Smooth muscle cell (in vitro differentiated cells): ENCODE measurements around the gene RPS8. TPM values are rescaled to one million over a fixed set of nuclear protein-coding genes. Genes with fewer than 3 reads are reported as not detected.

Experiments
- DNase-seq: peaks from one replicate; lab custom pipeline; 2025; ENCODE audit not compliant: unreplicated experiment; lab: John Stamatoyannopoulos, UW
- H2AFZ ChIP-seq: fragments of 200-600 bp; sonication (generic); 2 replicates; pipeline ENCODE4 v1.6.0; 2016; ENCODE audit warnings: antibody characterized with exemption, low read depth, mild to moderate bottlenecking
- H3F3A ChIP-seq: fragments of 200-600 bp; sonication (generic); 2 replicates; pipeline ENCODE4 v1.6.0; 2017; ENCODE audit warnings: antibody characterized with exemption, low read depth
- H3K27ac ChIP-seq: fragments of 200-600 bp; sonication (generic); 2 replicates; pipeline ENCODE4 v1.5.1; 2016; ENCODE audit warnings: low read depth, mild to moderate bottlenecking
- H3K27me3 ChIP-seq: fragments of 200-600 bp; sonication (generic); 2 replicates; pipeline ENCODE4 v1.6.1; 2016; ENCODE audit warnings: low read depth, mild to moderate bottlenecking
- H3K36me3 ChIP-seq: fragments of 200-600 bp; sonication (generic); 2 replicates; pipeline ENCODE4 v1.5.1; 2016; ENCODE audit warnings: low read depth
- H3K4me1 ChIP-seq: fragments of 200-600 bp; sonication (generic); 2 replicates; pipeline ENCODE4 v1.5.1; 2016; ENCODE audit warnings: low read depth
- H3K4me2 ChIP-seq: fragments of 200-600 bp; sonication (generic); 2 replicates; pipeline ENCODE4 v1.6.0; 2016; ENCODE audit warnings: mild to moderate bottlenecking
- H3K4me3 ChIP-seq: fragments of 200-600 bp; sonication (generic); 2 replicates; pipeline ENCODE4 v1.5.1; 2016; ENCODE audit warnings: mild to moderate bottlenecking
- H3K79me2 ChIP-seq: fragments of 200-600 bp; sonication (generic); 2 replicates; pipeline ENCODE4 v1.6.0; 2016; ENCODE audit warnings: low read depth, mild to moderate bottlenecking
- H3K9ac ChIP-seq: fragments of 200-600 bp; sonication (generic); 2 replicates; pipeline ENCODE4 v1.6.0; 2016; ENCODE audit warnings: low read depth
- H3K9me3 ChIP-seq: fragments of 200-600 bp; sonication (generic); replicated peaks from 2 replicates; pipeline ENCODE4 v1.5.1; 2016; ENCODE audit warnings: low read depth
- H4K20me1 ChIP-seq: fragments of 200-600 bp; sonication (generic); 2 replicates; pipeline ENCODE4 v1.6.0; 2016; ENCODE audit warnings: low read depth
- WGBS: methylation state at CpG from one replicate; pipeline ENCODE4 v1.1.7; 2016; ENCODE audit warnings: low lambda C conversion rate; 5-methylcytosine and 5-hydroxymethylcytosine counted together
- polyA plus RNA-seq: library from polyadenylated mRNA; unstranded; fragments of >200 nt; fragmentation: Nextera tagmentation; extraction: Ambion mirVana; gene quantifications from 2 replicates; pipeline ENCODE4 v1.2.1, GENCODE V29; 2016
- total RNA-seq: library from RNA; depleted of rRNA; stranded (reverse); fragments of >200 nt; gene quantifications from 2 replicates; pipeline ENCODE4 v1.2.3, GENCODE V29; 2014
- TF ChIP-seq, protein P1 (sequence below): fragments of 200-600 bp; sonication (generic); IDR thresholded peaks from 2 replicates; pipeline ENCODE4 v1.5.1; 2017; ENCODE audit warnings: borderline replicate concordance, mild to moderate bottlenecking, antibody characterized with exemption; ENCODE audit not compliant: insufficient read depth, poor library complexity, severe bottlenecking

The RPS8 gene
- total and polyA plus RNA-seq, 2 experiments from 2014 or later, result 478 to 2,330 TPM

DNA sequence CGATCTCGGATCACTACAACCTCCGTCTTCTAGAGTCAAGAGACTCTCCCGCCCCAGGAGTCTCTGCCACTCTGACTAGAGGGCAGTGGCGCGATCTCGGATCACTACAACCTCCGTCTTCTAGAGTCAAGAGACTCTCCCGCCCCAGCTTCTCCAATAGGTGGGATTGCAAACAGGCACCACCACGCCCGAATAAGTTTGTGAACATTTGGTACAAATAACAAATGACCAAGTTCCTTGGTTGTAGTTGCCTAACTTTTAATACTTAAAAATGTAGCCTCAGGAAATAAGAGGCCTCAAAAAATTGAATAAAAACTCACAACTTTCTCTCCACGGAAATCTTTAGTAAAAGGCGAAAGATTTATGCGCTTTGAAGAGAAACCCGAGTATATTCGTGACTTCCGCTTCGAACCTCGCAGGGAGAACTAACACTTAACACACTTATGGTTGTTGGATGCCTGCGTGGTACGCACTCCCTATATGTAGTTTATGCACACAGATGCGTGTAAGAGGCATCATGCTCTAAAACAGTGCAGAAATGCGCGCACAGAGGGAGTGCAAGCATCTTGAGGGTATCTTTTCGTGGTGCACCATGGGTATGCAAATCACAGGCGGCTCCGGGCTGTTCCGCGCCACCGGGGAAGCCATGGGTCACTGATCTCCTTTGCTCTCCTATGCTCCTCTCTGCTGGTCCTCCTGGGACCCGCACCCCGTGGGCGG, 44.4 kb downstream of the RPS8 start:
- peaks cover 15% of the 10 kb centered on the region for H3K4me1 ChIP-seq

GRCh38 chr1:44820328-44821239, 45.2 kb downstream of the RPS8 start:
- Histone ChIP-seq H2AFZ (no peak overlapping the region), H3K27ac (peak overlapping the region; percentile 71), H3K36me3 (no peaks in the 10 kb centered on the region), H3K27me3 (no peaks in the 10 kb centered on the region), H3K9ac (peak overlapping the region; percentile 80), H3K4me2 (peak overlapping the region; percentile 78), H4K20me1 (no peaks in the 10 kb centered on the region), H3K79me2 (no peaks in the 10 kb centered on the region), H3K4me3 (peak overlapping the region; percentile 39), H3K9me3 (no peaks in the 10 kb centered on the region), H3K4me1 (peaks cover 15% of the 10 kb centered on the region), H3F3A (peaks cover 15% of the 10 kb centered on the region)
- TF ChIP-seq, protein P1, sequence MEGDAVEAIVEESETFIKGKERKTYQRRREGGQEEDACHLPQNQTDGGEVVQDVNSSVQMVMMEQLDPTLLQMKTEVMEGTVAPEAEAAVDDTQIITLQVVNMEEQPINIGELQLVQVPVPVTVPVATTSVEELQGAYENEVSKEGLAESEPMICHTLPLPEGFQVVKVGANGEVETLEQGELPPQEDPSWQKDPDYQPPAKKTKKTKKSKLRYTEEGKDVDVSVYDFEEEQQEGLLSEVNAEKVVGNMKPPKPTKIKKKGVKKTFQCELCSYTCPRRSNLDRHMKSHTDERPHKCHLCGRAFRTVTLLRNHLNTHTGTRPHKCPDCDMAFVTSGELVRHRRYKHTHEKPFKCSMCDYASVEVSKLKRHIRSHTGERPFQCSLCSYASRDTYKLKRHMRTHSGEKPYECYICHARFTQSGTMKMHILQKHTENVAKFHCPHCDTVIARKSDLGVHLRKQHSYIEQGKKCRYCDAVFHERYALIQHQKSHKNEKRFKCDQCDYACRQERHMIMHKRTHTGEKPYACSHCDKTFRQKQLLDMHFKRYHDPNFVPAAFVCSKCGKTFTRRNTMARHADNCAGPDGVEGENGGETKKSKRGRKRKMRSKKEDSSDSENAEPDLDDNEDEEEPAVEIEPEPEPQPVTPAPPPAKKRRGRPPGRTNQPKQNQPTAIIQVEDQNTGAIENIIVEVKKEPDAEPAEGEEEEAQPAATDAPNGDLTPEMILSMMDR, result no peak
- WGBS, result 42% methylated on average over 25 of the region's 25 CpGs
- no peak for DNase-seq

More for the DNA sequence above, 44.4 kb downstream of the RPS8 start:
- WGBS, result 2% methylated on average over 33 of the region's 33 CpGs
- Histone ChIP-seq H2AFZ (no peak overlapping the region), H3K79me2 (no peaks in the 10 kb centered on the region), H4K20me1 (no peaks in the 10 kb centered on the region), H3F3A (peaks cover 19% of the 10 kb centered on the region), H3K9ac (peak overlapping the region; percentile 80), H3K27ac (peak overlapping the region; percentile 71), H3K27me3 (no peaks in the 10 kb centered on the region), H3K36me3 (no peaks in the 10 kb centered on the region), H3K9me3 (no peaks in the 10 kb centered on the region), H3K4me3 (peak overlapping the region; percentile 39), H3K4me2 (peak overlapping the region; percentile 78)
- TF ChIP-seq, protein P1, result no peak
- DNase-seq, result no peak

- 94% methylated on average over 9 of the region's 9 CpGs for WGBS
- Histone ChIP-seq H2AFZ (no peak overlapping the region), H3F3A (peaks cover 11% of the 10 kb centered on the region), H3K79me2 (no peaks in the 10 kb centered on the region), H3K36me3 (no peaks in the 10 kb centered on the region), H3K4me1 (peaks cover 15% of the 10 kb centered on the region), H3K4me3 (no peak overlapping the region), H3K9ac (no peak overlapping the region), H3K27ac (no peak overlapping the region), H3K9me3 (no peaks in the 10 kb centered on the region), H3K4me2 (no peak overlapping the region), H3K27me3 (no peaks in the 10 kb centered on the region), H4K20me1 (no peaks in the 10 kb centered on the region)
- TF ChIP-seq, protein P1, result no peak
- DNase-seq, result no peak
Measured at GRCh38 chr1:44821240-44821715, 45.9 kb downstream of the RPS8 start.
